Caco-2 (cell line): Measurements from ENCODE around the gene AGFG2. TPM values are rescaled to one million over a fixed set of nuclear protein-coding genes. Genes with fewer than 3 reads are reported as not detected.

Experiments used
- BruUV-seq: library from RNA; stranded (reverse); fragments of 400-500 nt; replicated peaks from 2 replicates; lab custom pipeline; 2021; lab: Mats Ljungman, UMichigan
- CTCF ChIA-PET: fragments of 300-600 bp; sonication (Branson Sonifier 250); formaldehyde crosslinking; loops from one replicate; lab custom pipeline; 2022; ENCODE audit warnings: antibody characterized with exemption; lab: Charles Lee
- POLR2A ChIA-PET: fragments of 300-600 bp; sonication (Branson Sonifier 250); formaldehyde crosslinking; loops from one replicate; lab custom pipeline; 2022; ENCODE audit warnings: antibody characterized with exemption; lab: Charles Lee
- DNase-seq, 2 experiments: peaks; one replicate each; pipeline versions ENCODE4 v3.0.0 to v3.0.0-alpha.2; 2020 to 2022
- H3K27me3 ChIP-seq: replicated peaks from 2 replicates; pipeline ENCODE4 v1.6.0; 2011; ENCODE audit warnings: low read length; ENCODE audit not compliant: control insufficient read depth, insufficient read depth
- H3K36me3 ChIP-seq: 2 replicates; pipeline ENCODE4 v1.5.1; 2011; ENCODE audit warnings: low read length; ENCODE audit not compliant: control insufficient read depth, insufficient read depth
- H3K4me1 ChIP-seq: fragments of 250-450 bp; sonication (Bioruptor Pico); 2 replicates; pipeline ENCODE4 v1.5.1; 2020; ENCODE audit warnings: mild to moderate bottlenecking
- H3K4me3 ChIP-seq: 2 replicates; pipeline ENCODE4 v1.5.1; 2011; ENCODE audit warnings: low read depth, mild to moderate bottlenecking, control low read depth, low read length
- H3K9me3 ChIP-seq: fragments of 250-450 bp; sonication (Bioruptor Pico); 2 replicates; pipeline ENCODE4 v1.5.1; 2020; ENCODE audit warnings: mild to moderate bottlenecking, moderate library complexity
- H3K27ac Mint-ChIP-seq: one replicate; pipeline ENCODE4 v1.8.0; 2022; ENCODE audit warnings: mixed read lengths; ENCODE audit not compliant: unreplicated experiment
- H3K27me3 Mint-ChIP-seq: one replicate; pipeline ENCODE4 v1.8.0; 2022; ENCODE audit warnings: mixed read lengths; ENCODE audit not compliant: insufficient read depth, unreplicated experiment
- H3K36me3 Mint-ChIP-seq: one replicate; pipeline ENCODE4 v1.8.0; 2022; ENCODE audit warnings: mild to moderate bottlenecking, mixed read lengths; ENCODE audit not compliant: insufficient read depth, unreplicated experiment
- H3K4me1 Mint-ChIP-seq: one replicate; pipeline ENCODE4 v1.8.0; 2022; ENCODE audit warnings: low read depth, mixed read lengths; ENCODE audit not compliant: unreplicated experiment
- H3K4me3 Mint-ChIP-seq: one replicate; pipeline ENCODE4 v1.8.0; 2022; ENCODE audit warnings: mild to moderate bottlenecking, moderate library complexity, mixed read lengths; ENCODE audit not compliant: unreplicated experiment
- H3K9me3 Mint-ChIP-seq: one replicate; pipeline ENCODE4 v1.8.0; 2022; ENCODE audit warnings: mixed read lengths; ENCODE audit not compliant: unreplicated experiment
- intact Hi-C: fragments of 100-400 bp; cut with micrococcal nuclease; formaldehyde crosslinking; loops from one replicate; pipeline ENCODE4 v1.10.0; 2022; ENCODE audit not compliant: unreplicated experiment
- total RNA-seq: library from RNA; stranded (reverse); gene quantifications from 2 replicates; pipeline ENCODE4 v1.2.3, GENCODE V29; 2022
- TF ChIP-seq, protein P1 (sequence below), 2 experiments: fragments of 200-600 bp in 1 of 2; IDR thresholded peaks; 1 replicate in 1 of 2; 2 replicates in 1 of 2; pipeline versions ENCODE4 v1.5.1 to v1.8.0; 2011 to 2022; ENCODE audit warnings: antibody characterized with exemption in 1 of 2, control low read depth in 1 of 2, inconsistent platforms in 1 of 2, low read depth in 1 of 2, low read length in 1 of 2, mild to moderate bottlenecking in 1 of 2, moderate library complexity in 1 of 2; ENCODE audit not compliant: insufficient read depth in 1 of 2, severe bottlenecking in 1 of 2, unreplicated experiment in 1 of 2

AGFG2 gene
- total RNA-seq, 1 experiment from 2014 or later = 60.7 TPM

DNA sequence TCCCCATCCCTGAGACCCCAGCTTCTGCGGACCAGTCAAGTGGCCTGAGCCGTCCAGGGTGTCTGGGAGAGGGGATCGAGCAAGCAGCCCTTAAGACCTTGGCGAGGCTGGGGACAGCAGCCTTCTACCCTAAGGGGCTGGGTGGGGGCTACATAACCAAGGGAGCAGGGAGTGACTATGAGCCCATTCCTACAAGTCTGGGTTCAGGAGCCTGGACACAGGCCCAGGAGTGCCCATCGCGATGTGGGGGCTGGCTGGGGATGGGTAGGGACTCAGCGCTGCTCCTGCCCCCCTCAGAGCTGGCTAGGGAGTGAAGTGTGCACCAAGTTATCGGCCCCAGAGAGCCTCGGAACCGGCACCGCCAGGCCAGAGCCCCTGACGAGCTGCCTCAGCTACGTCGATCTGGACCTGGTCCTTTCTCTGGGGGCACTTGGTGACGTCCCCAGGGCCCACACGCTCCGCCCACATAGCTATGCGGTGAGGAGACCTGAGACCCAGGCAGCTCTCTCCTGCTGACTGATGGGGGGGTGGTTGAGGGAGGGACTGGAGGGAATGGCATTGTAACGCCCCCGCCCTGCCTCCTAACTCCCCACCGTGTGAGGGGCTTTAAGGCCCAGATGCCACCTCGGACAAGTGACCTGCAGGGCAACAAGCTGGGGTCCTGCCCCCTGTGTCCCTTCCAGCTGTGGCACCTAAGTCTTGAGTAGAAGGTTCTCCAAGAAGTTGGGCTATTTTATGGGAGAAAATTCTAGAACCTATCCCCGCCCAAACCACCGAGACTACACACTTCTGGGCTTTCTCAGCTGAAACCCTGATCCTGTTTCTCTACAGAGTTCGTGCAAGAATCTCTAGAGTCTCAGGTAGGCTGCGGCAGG is 32.2 kb downstream of the AGFG2 start:
- ChIA-PET CTCF (interaction anchor here (0.6 to 1.4 kb wide), 4 partner anchors 12 to 148 kb away, joined by 3 to 7 read pairs (median 3); partner anchors contain the start of genes FBXO24 and LRCH4), POLR2A (interaction anchor here (0.6 to 1.4 kb wide), 3 partner anchors 11 to 416 kb away, joined by 4 to 22 read pairs (median 5); partner anchors contain the start of genes FBXO24 and LRCH4)
- Mint-ChIP-seq H3K36me3 (peaks cover 89% of the 10 kb centered on the region), H3K27me3 (no peaks in the 10 kb centered on the region), H3K4me1 (peaks cover 15% of the 10 kb centered on the region), H3K27ac (peak overlapping the region; percentile 85), H3K4me3 (no peak overlapping the region), H3K9me3 (no peaks in the 10 kb centered on the region)
- Histone ChIP-seq H3K4me3 (no peak overlapping the region), H3K36me3 (no peaks in the 10 kb centered on the region; the same call in 1 of the 2 replicates), H3K27me3 (no peaks in the 10 kb centered on the region), H3K4me1 (peaks cover 32% of the 10 kb centered on the region), H3K9me3 (no peaks in the 10 kb centered on the region)
- intact Hi-C loops = no loop called here
- DNase-seq = peak in 1 of 2 experiments; percentile 53
- BruUV-seq = no TSS peak
- TF ChIP-seq, protein P1, sequence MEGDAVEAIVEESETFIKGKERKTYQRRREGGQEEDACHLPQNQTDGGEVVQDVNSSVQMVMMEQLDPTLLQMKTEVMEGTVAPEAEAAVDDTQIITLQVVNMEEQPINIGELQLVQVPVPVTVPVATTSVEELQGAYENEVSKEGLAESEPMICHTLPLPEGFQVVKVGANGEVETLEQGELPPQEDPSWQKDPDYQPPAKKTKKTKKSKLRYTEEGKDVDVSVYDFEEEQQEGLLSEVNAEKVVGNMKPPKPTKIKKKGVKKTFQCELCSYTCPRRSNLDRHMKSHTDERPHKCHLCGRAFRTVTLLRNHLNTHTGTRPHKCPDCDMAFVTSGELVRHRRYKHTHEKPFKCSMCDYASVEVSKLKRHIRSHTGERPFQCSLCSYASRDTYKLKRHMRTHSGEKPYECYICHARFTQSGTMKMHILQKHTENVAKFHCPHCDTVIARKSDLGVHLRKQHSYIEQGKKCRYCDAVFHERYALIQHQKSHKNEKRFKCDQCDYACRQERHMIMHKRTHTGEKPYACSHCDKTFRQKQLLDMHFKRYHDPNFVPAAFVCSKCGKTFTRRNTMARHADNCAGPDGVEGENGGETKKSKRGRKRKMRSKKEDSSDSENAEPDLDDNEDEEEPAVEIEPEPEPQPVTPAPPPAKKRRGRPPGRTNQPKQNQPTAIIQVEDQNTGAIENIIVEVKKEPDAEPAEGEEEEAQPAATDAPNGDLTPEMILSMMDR (IDR thresholded peaks at IDR 0.05; ENCODE audit: insufficient read depth in 1 of 2, low read depth in 1 of 2, low read length in 1 of 2, severe bottlenecking in 1 of 2, unreplicated experiment in 1 of 2) = peak in 1 of 2 experiments; percentile 2

DNA sequence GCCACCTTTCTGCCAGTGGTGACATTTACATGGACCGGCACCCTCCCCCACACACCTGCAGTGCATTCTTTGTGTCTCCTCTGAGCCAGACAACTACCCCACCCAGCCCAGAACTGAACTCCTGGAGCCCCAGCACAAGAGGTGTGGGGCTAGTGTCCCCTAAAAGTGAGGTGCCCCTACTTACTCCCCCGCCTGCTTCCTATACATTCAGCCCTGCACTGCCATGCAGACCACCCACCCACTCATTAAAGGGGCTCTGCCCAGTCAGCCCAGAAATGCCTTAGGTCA is 32.8 kb downstream of the AGFG2 start:
- TF ChIP-seq, protein P1 (IDR thresholded peaks at IDR 0.05; ENCODE audit: insufficient read depth in 1 of 2, low read depth in 1 of 2, low read length in 1 of 2, severe bottlenecking in 1 of 2, unreplicated experiment in 1 of 2) = no peak
- ChIA-PET POLR2A (interaction anchor here (1.4 kb wide), 1 partner anchor 14 kb away, joined by 22 read pairs; the partner anchor contains the start of genes FBXO24 and LRCH4), CTCF (interaction anchor here (1.3 to 1.4 kb wide), 2 partner anchors 13 to 14 kb away, joined by 3 to 7 read pairs; partner anchors contain the start of genes FBXO24 and LRCH4)
- peaks cover 10% of the 10 kb centered on the region for H3K4me1 Mint-ChIP-seq
- H3K4me1 ChIP-seq = peaks cover 30% of the 10 kb centered on the region
- no peaks in the 10 kb centered on the region for H3K9me3 ChIP-seq
- no peaks in the 10 kb centered on the region for H3K9me3 Mint-ChIP-seq
- peaks cover 93% of the 10 kb centered on the region for H3K36me3 Mint-ChIP-seq
- peaks cover 2% of the 10 kb centered on the region; the same call in 1 of the 2 replicates for H3K36me3 ChIP-seq
- H3K27me3 Mint-ChIP-seq = no peaks in the 10 kb centered on the region
- BruUV-seq = no TSS peak
- H3K27ac Mint-ChIP-seq = peak overlapping the region; percentile 85
- peak in 1 of 2 experiments; percentile 57 for DNase-seq
- no peak overlapping the region for H3K4me3 ChIP-seq
- H3K27me3 ChIP-seq = no peaks in the 10 kb centered on the region
- intact Hi-C loops = no loop called here
- peak overlapping the region; percentile 49 for H3K4me3 Mint-ChIP-seq

DNA sequence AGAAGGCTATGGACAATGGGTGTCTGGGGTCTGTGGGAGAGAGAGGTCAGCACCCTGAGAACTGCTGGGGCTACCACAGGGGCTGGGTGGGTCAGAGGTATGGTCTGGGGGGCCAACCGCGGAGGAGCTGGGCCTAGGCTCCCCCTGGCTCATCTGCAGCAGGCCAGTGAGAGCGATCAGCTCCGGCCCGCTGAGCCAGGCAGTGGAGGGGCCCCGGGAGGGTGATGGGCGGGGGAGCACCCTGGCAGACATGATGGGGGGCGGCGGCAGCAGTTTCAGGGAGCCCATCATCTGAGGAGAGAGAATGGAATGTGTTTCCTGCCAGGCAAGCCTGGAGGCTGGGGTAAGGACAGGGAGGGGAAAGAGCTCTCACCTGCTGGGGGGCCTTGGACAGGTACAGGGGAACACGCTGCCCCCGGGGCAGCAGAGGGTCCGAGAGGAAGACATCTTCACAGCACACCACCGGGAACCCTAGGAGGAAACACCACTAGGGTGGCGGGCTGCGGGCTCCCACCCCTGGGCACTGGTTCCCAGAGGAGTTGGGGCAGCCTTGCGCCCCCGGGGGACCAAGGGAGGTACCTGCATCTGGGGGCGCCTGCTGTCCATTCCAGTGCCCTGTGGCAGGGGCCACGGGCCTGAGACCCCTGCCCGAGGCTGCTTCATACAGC is 33.4 kb downstream of the AGFG2 start:
- Histone ChIP-seq H3K9me3 (no peaks in the 10 kb centered on the region), H3K36me3 (peaks cover 2% of the 10 kb centered on the region; the same call in 1 of the 2 replicates), H3K4me1 (peaks cover 30% of the 10 kb centered on the region), H3K4me3 (no peak overlapping the region), H3K27me3 (no peaks in the 10 kb centered on the region)
- DNase-seq = no peak
- intact Hi-C loops = no loop called here
- no peaks in the 10 kb centered on the region for H3K27me3 Mint-ChIP-seq
- TF ChIP-seq, protein P1 (IDR thresholded peaks at IDR 0.05; ENCODE audit: insufficient read depth in 1 of 2, low read depth in 1 of 2, low read length in 1 of 2, severe bottlenecking in 1 of 2, unreplicated experiment in 1 of 2) = no peak
- peak overlapping the region; percentile 49 for H3K4me3 Mint-ChIP-seq
- H3K4me1 Mint-ChIP-seq = peaks cover 8% of the 10 kb centered on the region
- BruUV-seq = no TSS peak
- H3K36me3 Mint-ChIP-seq = peaks cover 92% of the 10 kb centered on the region
- H3K27ac Mint-ChIP-seq = peak overlapping the region; percentile 85
- ChIA-PET CTCF (interaction anchor here (0.5 to 1.4 kb wide), 3 partner anchors 13 to 16 kb away, joined by 3 to 7 read pairs (median 3); partner anchors contain the start of genes FBXO24 and LRCH4), POLR2A (interaction anchor here (0.6 kb wide), 1 partner anchor 87 kb away, joined by 4 read pairs; no protein-coding TSS in a partner anchor)
- H3K9me3 Mint-ChIP-seq = no peaks in the 10 kb centered on the region
